ENCODE measurements around the gene LHFPL4.
"Not testable (repeated sequence)": the region's sequence is repeated elsewhere in the genome, so short reads cannot be mapped to it uniquely, and the experiment has no call there.

Gene LHFPL4

DNA sequence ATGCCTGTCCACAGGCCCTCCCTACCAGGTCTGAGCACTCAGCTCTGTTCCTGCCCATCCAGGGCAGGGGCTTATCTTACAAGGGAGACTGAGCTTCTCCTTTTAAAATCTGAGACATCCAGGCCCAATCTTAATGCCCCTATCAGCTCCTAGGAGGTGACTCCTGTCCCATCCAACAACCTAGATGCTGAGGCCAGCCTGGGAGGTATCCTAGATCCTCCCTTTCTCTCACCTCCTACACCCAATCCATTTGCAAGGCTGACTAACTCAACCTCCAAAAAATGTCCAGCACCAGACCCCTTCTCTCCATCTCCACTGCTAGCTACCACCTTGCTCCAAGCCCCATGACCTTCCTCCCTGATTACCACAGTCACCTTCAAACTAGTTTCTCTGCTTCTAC is 17.4 kb downstream of the LHFPL4 start:
- no peak for DNase-seq (ENCODE audit: low read depth in 2 of 2)

- DNase-seq (ENCODE audit: low read depth in 2 of 2) = no peak
These were observed 19.2 kb downstream of the LHFPL4 start for GRCh38 chr3:9534429-9534828.

DNA sequence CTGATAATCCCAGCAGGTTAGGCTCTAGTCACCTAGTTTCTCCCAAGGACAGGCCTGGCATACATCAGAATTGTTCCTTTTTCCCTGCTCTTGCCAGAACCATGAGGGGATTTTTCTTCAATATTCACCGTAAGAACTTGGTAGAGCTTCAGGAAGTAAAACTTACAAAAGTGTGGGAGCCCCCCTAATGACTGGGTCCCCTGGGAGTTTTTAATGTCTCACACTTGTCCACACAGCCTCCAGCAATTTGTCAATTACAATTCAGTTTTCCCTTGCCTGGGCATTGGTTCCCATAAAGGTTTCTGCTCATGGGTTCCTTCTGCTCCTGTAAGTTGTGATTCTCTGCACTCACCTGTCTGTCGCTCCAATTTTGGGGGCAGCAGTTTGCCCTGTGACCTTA is 28.5 kb downstream of the LHFPL4 start:
- no peak for DNase-seq (ENCODE audit: low read depth in 2 of 2)

DNA sequence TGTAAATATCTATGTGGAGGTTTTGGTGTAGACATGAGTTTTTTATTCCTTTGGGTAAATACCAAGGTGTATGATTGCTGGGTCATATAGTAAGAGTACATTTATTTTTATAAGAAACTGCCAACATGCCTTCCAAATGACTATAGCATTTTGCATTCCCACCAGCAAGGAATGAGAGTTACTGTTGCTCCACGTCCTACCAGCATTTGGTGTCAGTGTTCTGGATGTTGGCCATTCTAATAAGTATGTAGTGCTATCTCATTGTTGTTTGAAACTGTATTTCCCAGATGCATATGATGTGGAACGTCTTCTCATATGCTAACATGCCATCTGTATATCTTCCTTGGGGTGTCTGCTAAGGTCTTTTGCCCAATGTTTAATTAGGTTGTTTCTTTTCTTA is 38.7 kb downstream of the LHFPL4 start:
- DNase-seq (ENCODE audit: low read depth in 2 of 2) = no peak

- DNase-seq (ENCODE audit: low read depth in 2 of 2) = no peak
These were observed 39.3 kb downstream of the LHFPL4 start for GRCh38 chr3:9514306-9514705.

- no peak for DNase-seq (ENCODE audit: low read depth in 2 of 2)
These were observed 41.1 kb downstream of the LHFPL4 start for GRCh38 chr3:9512456-9513045.

DNA sequence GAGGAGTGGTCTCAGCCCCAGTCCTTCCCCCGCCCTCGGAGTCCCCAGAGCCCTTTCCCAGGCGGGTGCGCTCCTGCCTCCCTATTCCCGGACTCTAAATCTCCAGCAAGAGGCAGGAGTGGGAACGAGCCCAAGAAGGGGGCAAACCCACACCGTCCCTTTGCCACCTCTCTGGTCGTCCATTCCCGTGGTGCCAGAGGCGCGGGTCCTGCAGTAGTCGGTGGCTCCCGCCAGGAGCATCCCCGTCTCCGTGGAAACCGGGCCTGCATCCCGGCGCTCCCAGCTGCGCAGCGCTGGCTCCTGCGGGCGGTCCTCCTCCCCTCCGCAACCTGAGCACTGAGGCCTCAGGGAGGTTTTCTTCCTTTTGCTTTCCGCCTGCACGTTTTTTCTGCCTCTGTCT is 44.8 kb downstream of the LHFPL4 start:
- DNase-seq (ENCODE audit: low read depth in 2 of 2) = no peak

GRCh38 chr3:9507586-9508578 is 45.7 kb downstream of the LHFPL4 start:
- DNase-seq (ENCODE audit: low read depth in 2 of 2) = no peak

- DNase-seq (ENCODE audit: low read depth in 2 of 2) = peak; percentile 51 to 66
These were observed 50.3 kb downstream of the LHFPL4 start for GRCh38 chr3:9503283-9503682.

GRCh38 chr3:9501226-9501625 is 52.4 kb downstream of the LHFPL4 start:
- DNase-seq (ENCODE audit: low read depth in 2 of 2) = no peak

- peak; percentile 21 to 57 for DNase-seq (ENCODE audit: low read depth in 2 of 2)
These were observed 53.2 kb downstream of the LHFPL4 start for GRCh38 chr3:9500108-9501050.

DNA sequence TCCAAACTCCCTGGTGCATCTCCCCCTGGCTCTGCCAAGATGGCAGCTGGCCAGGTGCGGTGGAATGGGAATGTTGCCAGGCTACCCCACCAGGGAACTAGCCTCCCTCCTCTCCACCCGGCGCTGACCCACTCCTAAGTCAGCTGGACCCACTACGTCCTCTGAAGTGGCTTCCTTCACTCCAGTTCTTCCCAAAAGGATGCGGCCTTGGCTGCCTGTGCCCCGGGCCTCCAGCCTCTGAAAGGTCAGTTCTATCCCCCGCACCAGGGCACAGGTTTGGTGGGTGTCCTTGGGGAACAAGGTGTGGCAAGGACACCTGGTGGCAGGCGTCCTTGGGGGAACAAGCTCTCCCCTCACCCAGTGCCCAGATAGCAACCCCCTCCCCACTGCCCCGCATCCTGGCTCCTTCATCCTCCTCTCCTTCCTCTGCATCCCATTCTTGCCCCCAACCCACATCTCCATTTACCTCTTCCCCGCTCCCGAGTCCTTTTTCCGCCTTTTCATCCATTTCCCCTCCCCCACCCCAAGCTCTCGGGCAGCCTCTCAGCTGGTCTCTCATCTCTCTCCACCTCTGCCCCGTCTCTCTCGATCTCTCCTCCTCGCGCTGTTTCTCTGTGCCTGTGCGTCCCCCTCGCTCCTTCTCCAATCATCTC is 54.0 kb downstream of the LHFPL4 start:
- DNase-seq (ENCODE audit: low read depth in 2 of 2) = no peak

GRCh38 chr3:9498781-9499180 is 54.8 kb downstream of the LHFPL4 start:
- DNase-seq (ENCODE audit: low read depth in 2 of 2) = no peak

- DNase-seq (ENCODE audit: low read depth in 2 of 2) = no peak
These were observed 55.6 kb downstream of the LHFPL4 start for GRCh38 chr3:9497821-9498565.

DNA sequence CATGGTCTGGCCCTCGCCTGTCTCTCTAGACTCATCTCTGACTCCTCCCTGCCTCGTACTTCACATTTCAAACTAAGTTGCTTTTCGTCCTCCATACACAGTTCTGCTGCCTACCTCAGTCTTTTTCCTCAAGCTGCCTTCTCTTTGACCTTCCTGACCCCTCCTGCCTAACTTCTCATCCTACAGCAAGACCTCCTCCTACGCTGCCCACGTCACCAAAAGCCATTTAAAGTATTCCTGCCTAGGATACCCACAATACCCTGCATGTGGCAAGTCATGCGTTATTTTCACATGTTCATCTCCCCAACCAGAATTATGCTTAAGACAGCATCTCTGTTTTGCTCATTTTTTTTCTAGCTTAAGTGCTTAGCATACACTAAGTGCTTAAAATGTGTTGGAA is 56.7 kb downstream of the LHFPL4 start:
- no peak for DNase-seq (ENCODE audit: low read depth in 2 of 2)

DNA sequence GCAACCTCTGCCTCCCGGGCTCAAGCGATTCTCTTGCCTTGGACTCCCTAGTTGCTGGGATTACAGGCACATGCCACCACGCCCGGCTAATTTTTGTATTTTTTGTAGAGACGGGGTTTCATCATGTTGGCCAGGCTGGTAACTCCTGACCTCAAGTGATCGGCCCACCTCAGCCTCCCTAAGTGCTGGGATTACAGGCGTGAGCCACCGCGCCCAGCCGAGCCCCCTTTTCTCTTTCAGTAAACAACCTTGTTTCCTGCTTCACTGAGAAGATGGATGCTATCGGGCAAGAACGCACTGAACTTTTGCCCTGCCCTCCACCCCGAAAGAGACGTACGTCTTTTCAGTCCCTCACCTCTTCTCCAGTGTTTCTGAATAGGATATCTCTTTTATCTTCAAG is 59.6 kb downstream of the LHFPL4 start:
- not testable (repeated sequence) for DNase-seq (ENCODE audit: low read depth in 2 of 2)

DNA sequence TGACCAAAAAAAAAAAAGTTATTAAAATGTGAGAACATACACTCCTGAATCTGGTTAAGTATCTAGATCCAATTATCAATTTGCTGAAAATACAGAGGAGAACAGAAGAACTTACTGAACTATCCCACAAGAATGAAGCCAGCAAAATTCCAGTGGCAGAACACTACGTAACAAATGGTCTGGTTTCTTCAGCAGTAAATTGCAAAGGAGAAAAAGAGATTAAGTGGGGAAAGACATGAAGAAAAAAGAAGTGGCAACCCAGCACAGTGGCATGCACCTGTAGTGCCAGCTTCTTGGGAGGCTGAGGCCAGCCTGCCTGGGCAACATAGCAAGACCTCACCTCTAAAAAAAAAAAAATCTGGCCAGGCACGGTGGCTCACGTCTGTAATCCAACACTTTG is 62.1 kb downstream of the LHFPL4 start:
- DNase-seq (ENCODE audit: low read depth in 2 of 2) = no peak

DNA sequence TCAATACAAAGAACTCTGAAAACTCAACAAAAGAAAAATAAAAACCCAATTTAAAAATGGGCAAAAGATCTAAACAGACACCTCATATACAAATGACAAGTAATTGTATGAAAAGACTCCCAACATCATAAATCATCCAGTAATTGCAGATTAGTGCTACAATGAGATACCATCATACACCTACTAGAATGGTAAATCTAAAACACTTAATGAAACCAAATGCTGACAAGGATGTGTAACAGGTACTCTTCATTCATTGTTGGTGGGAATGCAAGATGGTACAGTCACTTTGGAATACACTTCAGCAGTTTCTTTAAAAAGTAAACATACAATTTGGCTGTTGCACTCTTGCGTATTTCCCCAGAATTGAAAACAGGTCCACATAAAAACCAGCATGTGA is 68.4 kb downstream of the LHFPL4 start:
- no peak for DNase-seq (ENCODE audit: low read depth in 2 of 2)

DNA sequence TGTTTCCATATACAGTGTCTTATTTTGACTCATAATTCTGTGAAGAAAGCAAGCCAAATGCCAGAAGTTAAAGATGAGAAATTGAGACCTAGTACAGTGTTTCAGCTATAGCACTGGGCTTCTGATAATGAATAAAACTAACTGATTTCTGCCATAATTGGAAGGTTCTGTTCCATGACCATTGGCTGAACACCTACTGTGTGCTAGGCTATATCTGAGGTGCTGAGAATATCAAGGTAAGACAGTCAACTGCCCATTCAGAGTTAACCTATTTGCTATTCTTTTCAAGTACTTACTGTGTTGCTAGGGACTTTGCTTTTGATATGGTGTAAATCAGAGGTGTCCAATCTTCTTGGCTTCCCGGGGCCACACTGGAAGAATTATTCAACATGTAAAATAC is 73.4 kb downstream of the LHFPL4 start:
- DNase-seq (ENCODE audit: low read depth in 2 of 2) = no peak

- DNase-seq (ENCODE audit: low read depth in 2 of 2) = no peak
These were observed 76.7 kb downstream of the LHFPL4 start for GRCh38 chr3:9476935-9477334.

GRCh38 chr3:9474482-9474881 is 79.1 kb downstream of the LHFPL4 start:
- no peak for DNase-seq (ENCODE audit: low read depth in 2 of 2)
